Fibroblast of upper back skin (primary cell): ENCODE measurements around the gene PLD1.
"Not testable (repeated sequence)": the region's sequence is repeated elsewhere in the genome, so short reads cannot be mapped to it uniquely, and the experiment has no call there.

ENCODE experiments used
- DNase-seq: peaks from one replicate; pipeline ENCODE4 v3.0.0-alpha.2; 2013

Gene PLD1

DNA sequence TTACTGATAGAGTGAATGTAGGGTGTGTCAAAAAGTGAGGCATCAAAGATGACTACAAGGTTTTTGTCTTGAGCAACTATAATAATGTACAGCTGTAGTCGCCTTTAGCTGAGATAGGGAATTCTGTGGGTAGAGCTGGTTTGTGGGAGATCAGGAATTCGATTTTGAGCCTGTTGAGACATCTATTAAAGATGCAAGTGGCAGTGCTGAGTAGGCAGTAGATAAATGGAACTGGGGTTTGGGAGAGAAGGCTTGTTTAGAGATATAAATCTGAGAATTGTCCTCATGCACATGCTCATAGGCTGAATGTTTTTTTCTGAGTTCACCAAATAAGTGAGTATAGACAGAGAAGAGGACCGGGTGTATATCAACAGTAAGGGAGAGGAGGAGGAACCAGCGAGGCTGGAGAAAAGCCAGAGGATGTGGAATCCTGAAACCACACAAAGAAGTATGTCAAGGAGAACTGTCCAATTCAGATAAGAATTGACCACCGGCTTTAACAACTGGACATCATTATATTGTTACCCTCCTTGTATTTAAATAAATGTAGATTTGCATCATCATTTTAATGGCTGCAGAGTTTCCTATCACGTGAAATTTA lies 204.0 kb downstream of the PLD1 start:
- peak; percentile 51 for DNase-seq

DNA sequence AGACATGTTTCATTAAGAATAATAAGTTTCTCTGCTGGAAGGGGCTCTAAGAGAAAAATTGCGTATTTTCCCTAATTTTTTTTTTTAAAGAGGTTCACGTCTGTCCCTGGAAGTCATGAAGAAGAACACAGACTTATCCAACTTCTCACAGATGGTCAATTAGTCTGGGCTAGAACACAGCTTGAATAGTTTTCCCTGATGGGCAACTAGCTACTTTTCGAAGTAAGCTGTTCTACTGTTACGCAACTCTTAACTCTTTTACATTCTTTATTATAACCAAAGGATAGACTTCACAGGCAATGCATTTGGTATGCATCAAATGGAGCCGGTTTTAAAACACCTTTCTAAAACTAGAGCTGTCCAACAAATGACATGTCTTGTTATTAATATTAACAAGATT lies 205.9 kb downstream of the PLD1 start:
- DNase-seq, result no peak

DNA sequence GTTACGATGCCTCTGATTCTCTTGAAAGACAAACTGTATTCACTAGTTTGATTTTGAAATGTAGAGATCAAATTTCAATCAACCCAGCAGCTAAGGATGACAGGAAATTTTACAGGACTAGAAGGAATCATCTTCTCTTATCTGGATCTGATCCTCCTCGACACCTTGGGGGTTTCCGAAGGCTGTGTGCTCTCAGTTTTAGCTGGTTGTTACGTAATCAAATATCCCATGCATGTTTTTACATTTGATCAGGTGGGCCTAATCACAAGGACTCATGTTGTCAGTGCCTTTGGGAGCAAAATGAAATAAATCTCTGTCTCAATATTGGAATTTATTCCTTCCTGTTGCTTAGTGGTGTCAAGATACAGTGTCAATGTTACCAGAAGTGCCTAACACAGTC lies 208.2 kb downstream of the PLD1 start:
- DNase-seq, result no peak

DNA sequence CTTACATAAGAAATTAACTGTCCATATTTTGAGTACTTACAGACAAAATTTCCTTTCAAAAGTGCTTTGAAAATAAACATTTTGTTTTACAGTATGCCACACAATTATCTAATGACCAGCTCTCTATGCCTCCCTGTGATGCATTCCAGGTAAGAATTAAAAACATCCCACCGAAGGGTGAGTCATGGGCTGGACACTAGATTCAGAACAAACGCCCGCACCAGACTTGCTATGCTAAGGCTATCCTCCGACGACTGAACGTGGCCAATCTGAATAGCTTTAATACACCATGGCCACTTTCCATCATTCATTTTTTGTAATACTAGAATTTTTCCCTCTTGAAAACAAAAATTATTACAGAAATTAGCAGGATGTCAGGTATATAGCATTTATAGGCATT lies 210.3 kb downstream of the PLD1 start:
- DNase-seq, result no peak

DNA sequence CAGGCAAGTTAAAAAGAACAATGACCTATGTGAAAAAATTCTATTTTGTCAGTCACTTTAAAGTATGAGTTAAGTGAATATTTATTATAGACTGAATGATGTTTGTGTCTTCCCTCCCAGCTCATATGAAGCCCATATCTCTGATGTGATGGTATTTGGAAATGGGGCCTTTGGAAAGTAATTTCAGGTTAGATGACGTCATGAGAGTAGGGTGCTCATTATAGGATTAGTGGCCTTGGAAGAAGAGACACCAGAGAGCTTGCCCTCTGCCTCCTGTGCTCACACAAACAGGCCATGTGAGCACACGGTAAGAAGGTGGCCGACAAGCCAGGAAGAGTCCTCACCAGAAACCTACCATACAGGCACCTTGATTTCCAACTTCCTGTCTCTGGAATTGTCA lies 211.3 kb downstream of the PLD1 start:
- no peak for DNase-seq

DNA sequence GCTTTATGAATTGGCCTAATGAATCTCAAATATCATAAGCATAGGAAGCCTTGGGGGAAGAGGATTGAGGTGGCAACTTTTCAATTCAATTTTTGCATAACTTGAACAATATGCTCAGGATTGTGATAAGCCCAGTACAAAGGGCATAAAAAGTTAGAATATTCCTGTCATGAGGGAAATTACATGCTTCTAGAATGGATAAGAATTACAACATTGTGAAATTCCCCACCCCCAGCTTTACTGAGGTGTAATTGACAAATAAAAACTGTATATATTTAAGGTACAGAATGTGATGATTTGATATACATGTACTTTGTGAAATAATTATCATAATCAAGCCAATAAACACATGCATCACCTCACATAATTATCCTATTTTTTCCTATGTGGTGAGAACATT lies 217.5 kb downstream of the PLD1 start:
- DNase-seq, result no peak

DNA sequence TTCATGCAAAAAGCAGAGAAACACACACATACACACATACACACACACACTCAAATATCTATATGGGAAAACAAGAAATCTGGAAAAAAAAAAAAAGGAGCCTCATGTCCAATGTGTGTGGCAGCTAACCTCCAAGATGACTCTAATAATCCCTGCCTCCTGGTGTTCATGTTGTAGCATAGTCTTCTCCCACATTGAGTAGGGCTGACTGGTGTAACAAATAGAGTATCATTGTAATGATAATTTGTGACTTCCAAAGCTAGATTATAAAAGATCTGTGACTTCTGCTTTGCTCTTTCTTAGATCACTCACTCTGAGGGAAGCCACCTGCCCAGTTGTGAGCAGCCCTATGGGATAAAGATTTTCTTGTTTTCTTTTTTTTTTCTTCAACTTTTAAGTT lies 219.2 kb downstream of the PLD1 start:
- DNase-seq, result no peak

DNA sequence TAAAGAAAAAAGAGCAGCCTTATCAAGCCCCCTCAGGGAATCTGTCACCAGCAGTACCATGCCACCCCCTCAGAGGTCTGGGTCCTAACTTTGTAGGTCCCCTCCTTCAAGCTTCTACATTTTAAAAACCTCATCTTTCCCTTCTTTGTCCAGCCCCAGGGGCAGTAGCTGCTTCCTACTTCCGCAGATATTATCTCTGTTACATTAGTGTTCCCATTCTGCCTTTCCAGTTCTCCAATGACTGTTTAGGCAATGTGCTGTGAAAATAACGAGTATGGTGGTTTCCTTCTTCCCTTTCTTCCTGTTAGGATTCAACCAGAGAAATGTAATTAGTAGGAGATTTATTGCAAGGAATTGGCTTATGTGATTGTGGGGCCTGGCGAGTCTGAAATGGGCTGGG lies 224.0 kb downstream of the PLD1 start:
- no peak for DNase-seq

DNA sequence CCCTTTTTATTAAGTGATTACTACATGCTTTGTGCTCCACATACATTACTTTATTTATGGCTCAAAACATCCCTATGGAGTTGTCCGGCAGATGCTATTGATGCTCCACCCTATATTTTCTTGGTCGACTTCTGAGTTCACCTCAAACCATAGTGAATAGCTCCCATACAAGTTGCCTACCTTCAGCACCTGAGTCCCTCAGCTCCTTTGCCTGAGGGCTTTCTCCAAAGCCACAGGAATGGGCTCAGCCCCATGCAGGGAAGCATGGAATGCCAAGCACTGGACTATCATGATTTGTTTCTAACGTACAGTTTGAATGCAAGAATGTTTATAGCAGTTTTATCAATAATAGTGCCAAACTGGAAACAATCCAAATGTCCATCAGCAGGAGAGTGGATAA lies 225.2 kb downstream of the PLD1 start:
- DNase-seq, result no peak

DNA sequence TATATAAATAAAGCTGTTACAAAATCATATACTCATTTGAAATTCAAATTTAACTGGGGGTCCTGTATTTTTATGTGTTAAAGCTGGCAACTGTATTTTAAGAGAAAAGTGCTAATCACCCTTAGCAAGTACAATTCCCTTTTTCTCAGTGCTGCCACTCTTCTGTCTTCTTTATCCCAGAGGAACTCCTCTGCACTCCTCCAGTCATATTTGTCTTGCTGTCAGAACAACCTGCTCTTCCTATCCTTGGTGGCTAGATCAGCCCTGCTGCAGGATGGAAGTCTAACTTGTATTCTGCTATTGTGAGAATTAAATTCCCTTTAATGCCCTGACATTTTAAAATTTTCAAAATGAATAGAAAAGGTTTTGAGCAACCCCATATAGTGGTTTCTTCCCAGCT lies 226.2 kb downstream of the PLD1 start:
- DNase-seq, result no peak

DNA sequence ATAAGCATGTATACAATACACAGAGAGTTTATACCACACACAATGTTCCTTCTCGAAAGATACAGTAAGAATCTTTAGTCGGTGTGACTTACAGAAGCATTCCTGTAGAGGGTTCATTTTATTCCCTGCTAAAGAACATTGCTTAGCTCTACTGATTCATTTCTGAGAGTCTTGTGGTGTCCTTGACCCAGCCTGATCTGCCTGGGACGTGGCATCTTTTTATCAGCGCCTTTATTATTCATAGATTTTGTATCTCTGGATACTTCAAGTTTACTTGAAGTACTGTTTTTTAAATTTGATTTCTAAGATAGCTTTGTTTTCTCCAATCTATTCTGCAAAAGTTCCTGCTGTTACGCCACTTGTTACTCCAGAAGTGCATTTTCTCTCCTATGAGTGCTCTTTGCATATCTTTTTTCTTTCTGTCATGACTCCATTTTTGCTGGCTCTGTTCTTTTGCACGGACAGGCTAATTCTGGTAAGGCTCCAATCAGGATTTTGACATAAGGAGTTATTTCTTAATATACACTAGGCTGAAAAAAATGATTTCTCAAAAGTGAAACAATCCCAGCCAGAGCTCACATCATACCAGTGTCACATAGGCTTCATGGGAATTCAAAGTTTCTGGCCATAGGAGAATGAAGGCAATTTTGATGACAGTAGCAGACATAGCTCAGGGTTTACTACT lies 235.6 kb downstream of the PLD1 start:
- DNase-seq, result peak; percentile 53

DNA sequence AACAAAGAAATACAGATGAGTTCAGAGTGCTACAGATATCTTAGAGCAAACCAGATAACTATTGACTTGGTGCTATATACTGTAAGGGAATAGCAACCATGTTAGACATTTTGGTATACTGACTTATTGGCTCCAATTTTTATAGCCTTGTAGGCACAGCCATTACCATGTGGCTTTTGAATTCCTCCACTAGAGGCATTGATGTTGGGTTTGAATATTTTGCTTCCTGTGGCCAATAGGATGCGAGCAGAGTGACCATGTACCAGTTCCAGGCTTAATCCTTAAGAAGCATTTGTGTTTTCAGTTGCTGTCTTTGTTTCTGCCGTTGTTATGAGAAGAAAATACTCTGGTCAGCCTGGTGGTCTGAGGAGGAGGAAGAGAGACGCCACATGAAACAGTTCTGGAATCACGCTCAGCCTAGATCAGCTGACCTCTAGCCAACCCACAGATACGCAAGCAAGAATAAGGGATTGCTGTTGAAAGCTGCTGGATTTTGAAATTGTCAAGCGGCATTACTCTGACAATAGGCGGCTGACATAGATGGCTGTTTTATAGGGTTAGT lies 240.6 kb downstream of the PLD1 start:
- DNase-seq, result no peak

DNA sequence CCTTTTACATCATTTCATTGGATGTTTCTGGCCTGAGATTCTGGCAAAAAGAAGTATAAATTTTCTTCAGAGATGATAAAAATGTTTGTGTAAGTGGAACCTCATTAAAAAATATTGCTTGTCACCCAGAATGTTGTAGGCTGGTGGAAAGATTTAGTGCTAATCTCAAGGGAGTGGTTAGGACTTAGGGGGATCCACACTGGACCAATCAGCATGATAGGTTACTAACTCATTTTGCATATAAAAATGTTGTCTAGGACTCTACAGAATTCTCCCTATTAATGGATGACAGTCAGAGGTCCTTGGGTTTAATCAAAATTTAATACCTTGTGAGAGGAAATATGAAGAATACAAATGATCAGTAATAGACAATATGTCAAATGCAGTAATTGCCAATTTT lies 241.5 kb downstream of the PLD1 start:
- no peak for DNase-seq

DNA sequence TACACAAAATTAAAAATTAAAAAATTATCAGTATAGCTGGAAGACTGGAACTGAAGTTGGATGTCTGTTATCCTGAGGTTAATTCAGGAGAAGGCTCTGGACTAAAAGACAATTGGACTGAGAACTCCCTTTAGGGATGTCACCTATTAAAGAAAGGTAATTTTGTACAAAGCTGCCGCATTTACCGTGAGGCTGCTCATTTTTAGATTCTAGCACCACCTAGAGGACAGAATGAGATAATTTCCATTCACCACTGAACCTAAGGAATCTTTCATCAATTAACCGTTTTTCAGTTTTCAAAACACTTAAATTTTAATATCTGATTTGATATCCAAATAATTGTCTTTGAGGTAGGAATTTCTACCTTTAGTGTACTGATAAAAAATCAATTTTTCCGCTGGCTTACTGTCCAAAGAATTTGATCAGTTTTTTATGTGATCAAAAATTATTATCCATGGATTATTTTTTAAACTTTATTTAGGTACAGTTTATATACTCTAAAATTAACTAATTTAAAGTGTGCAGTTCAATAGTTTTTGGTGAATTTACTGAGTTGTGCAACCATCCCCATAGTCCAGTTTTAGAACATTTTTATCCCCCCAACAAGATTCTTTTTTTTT lies 243.4 kb downstream of the PLD1 start:
- DNase-seq, result peak; percentile 52

DNA sequence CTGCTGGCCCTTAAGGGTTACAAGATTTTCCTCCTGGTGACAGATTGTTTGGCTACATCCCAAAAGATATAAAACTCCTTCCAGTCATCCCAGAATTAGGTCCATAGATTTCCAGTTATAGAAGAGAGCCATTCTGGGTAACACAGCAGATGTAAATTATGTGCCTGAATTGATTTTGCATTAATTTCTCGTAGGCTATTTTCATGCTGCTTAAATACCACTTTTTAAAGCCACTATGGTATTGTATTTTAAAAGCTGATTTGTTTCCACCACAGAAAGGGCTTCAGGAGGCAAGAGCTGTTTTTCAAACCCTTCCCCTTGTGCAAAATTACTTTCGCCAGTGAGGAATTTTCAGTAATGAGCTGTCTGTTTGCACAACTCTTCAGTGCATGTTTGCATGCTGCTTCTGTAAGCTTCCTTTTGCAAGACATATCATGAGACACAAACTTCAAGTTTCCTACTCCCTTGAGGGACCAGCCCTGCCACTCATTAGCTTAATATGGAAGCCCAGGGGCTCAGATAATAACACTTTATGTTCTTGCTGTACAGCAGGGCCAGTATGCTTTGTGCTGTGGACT lies 244.7 kb downstream of the PLD1 start:
- peak; percentile 30 for DNase-seq

DNA sequence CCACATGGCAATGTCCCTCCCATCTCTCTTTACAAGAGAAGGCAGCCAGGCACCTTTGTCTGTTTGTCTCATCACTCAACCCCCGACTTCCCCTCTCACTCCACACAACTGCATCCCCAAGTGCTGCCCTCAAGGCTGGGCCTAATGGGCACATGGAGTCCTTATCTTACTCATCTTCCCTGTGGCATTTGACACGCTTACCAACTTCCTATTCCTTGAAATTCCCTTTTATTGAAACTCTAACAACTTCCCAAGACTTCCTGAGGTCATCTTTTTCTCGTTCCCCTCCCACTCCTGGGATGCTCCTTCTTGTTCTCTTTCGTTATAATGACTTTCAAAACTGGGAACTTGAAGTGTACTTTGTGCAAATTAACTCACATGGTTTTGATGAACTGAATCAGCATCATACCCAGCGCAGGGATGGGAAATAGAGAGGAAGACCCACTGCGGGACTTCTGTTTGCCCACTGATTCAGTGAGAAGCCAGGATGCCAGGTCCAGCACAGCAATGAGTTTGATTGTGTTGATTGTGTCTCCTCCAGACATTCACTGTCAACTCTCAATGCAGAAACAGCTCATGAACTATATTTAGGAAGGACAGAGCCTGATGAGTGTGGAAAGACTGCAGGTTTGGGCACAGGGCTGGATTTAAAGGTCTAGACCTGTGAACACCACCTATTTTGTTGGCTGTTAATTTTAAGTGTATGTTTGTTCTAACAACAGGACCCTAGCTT lies 245.4 kb downstream of the PLD1 start:
- no peak for DNase-seq

DNA sequence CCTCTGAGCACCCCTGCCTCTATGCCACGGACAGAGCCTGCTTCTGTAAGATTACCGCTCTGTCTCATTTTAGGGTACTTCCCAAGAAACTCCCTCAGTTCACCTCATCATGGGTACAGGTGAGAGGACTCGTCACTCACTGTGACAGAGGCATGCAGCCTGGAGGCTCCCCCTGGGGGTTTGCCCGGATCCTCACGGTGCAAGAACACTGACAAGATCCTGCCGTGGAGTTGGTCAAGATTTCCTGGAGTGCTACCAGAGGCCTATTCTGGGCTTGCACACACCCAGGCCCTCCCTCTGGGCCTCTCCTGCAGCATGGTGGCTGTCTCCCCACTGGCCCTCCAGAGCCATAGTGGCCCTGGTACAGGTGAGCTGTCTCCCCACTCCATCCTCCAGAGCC lies 247.0 kb downstream of the PLD1 start:
- no peak for DNase-seq

DNA sequence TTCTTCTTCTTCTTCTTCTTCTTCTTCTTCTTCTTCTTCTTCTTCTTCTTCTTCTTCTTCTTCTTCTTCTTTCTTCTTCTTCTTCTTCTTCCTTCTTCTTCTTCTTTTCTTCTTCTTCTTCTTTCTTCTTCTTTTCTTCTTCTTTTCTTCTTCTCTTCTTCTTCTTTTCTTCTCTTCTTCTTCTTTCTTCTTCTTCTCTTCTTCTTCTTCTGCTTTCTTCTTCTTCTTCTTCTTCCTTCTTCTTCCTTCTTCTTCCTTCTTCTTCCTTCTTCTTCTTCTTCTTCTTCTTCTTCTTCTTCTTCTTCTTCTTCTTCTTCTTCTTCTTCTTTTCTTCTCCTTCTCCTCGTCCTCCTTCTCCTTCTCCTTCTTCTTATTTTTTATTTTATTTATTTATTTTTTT lies 247.8 kb downstream of the PLD1 start:
- DNase-seq, result not testable (repeated sequence)

DNA sequence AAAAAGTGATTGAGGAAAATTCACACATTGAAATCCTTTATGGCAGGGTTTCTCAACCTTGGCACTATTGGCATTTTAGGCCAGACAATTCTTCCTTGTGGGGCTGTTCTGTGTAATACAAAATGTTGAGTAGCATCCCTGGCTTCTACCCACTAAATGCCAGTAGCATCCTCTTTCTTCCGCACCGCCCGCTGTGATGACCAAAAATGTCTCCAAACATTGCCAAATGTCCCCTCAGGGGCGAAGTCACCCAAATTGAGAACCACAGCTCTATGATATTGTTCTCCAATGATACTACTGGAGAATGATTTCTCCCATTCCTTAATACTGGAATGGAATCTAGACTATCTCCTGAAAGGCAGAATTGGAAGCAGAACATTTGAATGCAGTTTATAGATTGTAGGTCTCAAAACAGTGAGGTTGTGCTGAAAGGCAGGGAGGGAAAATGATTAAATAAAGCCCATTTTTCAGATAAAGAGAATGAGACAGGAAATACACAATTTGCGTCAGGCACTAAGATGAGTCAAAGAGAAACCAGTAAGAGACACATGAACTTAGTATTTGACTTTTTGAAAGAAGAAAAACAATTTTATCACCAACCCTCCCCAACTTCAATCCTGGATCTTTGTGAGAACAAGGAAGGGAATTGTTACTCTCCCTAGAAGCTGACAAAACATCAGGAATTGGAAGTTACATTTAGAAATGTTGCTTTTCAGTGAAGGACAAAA lies 248.5 kb downstream of the PLD1 start:
- DNase-seq, result no peak

DNA sequence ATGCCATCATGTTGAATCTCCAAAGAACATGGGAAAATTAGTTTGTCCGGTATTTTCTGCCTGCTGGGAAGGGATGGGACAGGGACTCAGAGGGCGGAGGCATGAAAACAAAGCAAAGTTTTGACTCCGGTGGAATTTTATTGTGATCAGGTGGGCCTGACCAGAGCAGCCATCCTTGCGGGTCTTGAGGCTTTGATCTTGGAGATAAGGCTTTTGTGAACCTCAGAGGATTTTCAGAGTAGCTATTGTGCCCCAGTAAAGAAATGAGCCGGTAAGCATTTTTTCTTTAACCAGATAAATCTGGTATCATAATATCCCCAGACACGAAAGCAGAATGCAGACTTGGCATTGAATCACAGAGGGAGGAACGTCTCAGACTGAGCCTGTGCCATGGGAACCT lies 250.7 kb downstream of the PLD1 start:
- DNase-seq, result no peak

DNA sequence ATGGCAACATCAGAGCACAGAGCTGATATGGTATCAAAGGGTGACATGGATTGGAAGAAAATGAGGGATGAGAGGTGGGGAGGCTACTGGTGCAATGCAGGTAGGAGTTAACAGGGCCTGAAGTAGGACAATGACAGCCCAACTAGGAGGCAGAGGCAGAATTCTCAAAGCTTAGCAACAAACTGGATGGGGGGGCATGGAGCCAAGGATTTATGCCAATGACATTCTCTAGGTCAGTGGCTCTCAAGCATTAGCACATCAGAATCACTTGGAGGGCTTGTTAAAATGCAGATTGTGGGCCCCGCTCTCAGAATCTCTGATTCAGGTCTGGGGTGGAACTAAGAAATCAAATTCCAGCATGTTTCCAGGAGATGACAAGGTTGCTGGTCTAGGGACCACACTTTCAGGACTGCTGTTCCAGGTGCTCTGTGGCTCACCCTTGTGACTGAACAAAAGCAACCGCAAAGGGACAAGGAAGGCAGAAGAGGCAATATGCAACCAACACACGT lies 252.0 kb downstream of the PLD1 start:
- no peak for DNase-seq

DNA sequence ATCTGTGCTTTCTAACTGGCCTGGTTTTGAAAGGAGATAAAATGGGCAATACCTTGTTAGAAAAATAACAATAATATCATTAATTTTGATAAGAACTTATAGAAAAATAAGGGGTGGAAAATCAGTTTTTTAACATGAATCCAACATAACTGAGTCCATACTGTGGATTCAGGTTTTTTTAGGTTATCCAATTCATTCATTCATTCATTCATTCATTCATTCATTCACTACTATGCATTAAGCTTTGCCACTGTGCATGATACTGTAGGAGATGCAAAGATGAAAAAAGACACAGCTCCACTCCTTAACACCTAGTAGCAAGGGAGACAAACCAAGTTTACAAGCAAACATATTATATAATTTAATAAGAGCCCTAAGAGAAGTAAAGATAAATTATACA lies 253.1 kb downstream of the PLD1 start:
- DNase-seq, result no peak
